ENCODE results near the gene LUM. TPM values are rescaled to one million over a fixed set of nuclear protein-coding genes. Genes with fewer than 3 reads are reported as not detected.

The LUM gene
- total RNA-seq, 4 donors from 2014 or later = 213 to 557 (median 340) TPM

DNA sequence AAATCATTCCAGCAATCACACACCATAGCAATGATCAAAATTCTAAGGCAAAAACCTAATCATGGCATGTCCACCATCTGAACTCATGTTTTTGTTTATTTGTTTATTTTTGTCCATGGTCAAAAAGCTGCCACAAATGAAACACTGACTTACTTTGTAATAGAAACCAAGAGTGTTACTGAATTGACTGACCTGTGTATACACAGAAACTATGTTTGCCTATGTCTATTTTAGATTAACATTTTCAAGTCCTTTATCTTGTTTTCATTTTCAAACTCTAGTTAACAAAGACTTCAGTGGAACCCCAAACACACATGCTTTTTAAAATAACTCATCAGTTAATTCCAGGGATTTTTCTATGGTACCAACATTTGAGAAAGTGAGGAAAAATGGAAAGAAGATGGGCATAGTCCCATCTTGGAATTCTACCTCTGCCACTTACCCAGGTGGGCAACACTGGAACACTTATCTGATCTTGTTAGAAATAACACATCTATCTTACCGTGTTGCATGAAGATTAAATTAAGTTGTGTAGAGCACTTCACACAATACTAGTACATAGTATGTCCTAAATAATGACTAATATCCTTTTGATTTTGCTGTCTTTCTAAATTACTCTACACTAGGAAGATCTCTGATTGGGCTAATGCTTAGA lies 6.4 kb downstream of the LUM start:
- TF ChIP-seq CTCF (IDR thresholded peaks at IDR 0.05) = no peak
- DNase-seq (ENCODE audit: low spot score) = no peak
- ATAC-seq (ENCODE audit: low FRiP score) = no peak

- ATAC-seq (ENCODE audit: low FRiP score) (no peak), DNase-seq (ENCODE audit: low spot score) (no peak)
- TF ChIP-seq CTCF (IDR thresholded peaks at IDR 0.05) = no peak
Observed at GRCh38 chr12:91103624-91104023, 7.7 kb downstream of the LUM start.

- ATAC-seq (ENCODE audit: low FRiP score) = no peak
- no peak for DNase-seq (ENCODE audit: low spot score)
- no peak for TF ChIP-seq CTCF (IDR thresholded peaks at IDR 0.05)
Observed at GRCh38 chr12:91103101-91103500, 8.2 kb downstream of the LUM start.

GRCh38 chr12:91100906-91101305 lies 10.4 kb downstream of the LUM start:
- TF ChIP-seq CTCF (IDR thresholded peaks at IDR 0.05) = no peak
- no peak for ATAC-seq (ENCODE audit: low FRiP score)
- DNase-seq (ENCODE audit: low spot score) = no peak

DNA sequence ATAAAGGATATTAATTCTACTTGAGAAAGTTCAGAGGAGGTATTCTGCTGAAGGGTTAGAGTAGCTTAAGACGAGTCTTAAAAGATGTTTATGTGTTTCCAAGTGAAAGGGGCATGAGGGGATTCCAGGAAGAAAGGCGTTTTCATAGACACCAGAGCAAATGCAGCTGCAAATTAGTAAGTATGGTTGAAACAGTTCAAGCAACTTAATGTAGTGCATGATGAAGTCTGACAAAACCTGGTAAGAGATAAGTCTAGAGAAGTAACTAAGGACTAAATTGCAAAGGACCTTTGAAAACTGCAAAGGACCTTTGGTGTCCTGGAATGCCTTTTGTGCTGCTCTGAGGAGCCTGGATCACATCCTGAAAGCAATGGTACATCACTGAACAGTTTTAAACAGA lies 11.5 kb downstream of the LUM start:
- no peak for TF ChIP-seq CTCF (IDR thresholded peaks at IDR 0.05)
- DNase-seq (ENCODE audit: low spot score) = no peak
- no peak for ATAC-seq (ENCODE audit: low FRiP score)

DNA sequence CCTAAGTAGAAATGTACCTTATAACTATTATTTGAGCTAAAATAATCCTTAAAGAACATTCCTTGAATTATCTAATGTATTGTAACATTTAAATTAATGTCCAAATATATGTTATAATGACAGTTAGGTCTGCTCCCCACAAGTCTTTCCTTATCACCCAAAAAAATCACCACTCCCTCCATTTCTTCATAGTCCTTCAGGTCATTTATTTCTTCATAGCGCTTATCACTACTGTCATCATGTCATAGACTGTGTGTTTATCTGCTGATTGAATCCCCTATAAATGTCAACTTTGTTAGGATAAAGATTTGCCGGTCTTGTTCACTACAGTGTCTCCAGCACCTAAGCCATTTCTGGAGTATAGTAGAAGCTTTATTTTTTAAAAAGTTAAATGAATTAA lies 12.0 kb downstream of the LUM start:
- ATAC-seq (ENCODE audit: low FRiP score) (no peak), DNase-seq (ENCODE audit: low spot score) (no peak)
- no peak for TF ChIP-seq CTCF (IDR thresholded peaks at IDR 0.05)

- no peak for TF ChIP-seq CTCF (IDR thresholded peaks at IDR 0.05)
- DNase-seq (ENCODE audit: low spot score) (no peak), ATAC-seq (ENCODE audit: low FRiP score) (peak; percentile 44)
Observed at GRCh38 chr12:91098941-91099340, 12.4 kb downstream of the LUM start.
